ENCODE results near the gene TNFRSF1A.
A peak's percentile ranks its signal among the peaks of the same experiment; 100 is the strongest.
"Not testable (repeated sequence)": the region's sequence is repeated elsewhere in the genome, so short reads cannot be mapped to it uniquely, and the experiment has no call there.

The TNFRSF1A gene

DNA sequence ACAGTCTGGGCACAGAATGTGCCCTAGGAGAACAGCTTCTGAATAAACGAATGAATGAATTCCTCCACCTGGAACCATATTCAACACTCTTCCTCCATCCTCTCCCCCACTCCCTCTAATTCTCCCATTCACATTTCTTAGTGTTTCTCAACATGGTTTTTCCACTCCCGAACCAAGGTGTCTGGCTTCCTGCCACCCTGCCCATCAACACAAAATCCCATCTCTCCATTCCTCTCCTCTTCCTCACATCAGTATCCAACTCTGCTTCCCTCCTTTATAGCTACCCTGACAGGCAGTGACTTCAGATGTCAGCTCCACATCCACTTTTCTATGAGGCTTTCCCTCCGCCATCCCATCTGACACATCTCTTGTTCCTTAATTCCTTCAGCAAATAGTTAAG lies 2.9 kb downstream of the TNFRSF1A start:
- Histone ChIP-seq H3K36me3 (ENCODE audit: control insufficient read depth in 1 of 2, insufficient read depth in 2 of 2, low read length in 2 of 2) (peaks cover 9% of the 10 kb centered on the region in 2 experiments), H3K27ac (ENCODE audit: low read depth, low read length) (no peak overlapping the region), H2AFZ (ENCODE audit: insufficient read depth, low read length, poor library complexity) (no peak overlapping the region), H4K91ac (ENCODE audit: low read depth, low read length) (no peak overlapping the region), H3K9me3 (ENCODE audit: insufficient read depth, low read depth, low read length) (no peaks in the 10 kb centered on the region), H2BK120ac (ENCODE audit: insufficient read depth, low read length, poor library complexity) (no peak overlapping the region), H3K14ac (ENCODE audit: low read length) (no peak overlapping the region), H3K79me1 (ENCODE audit: low read length) (peaks cover 42% of the 10 kb centered on the region), H4K12ac (ENCODE audit: low read depth, low read length) (no peak overlapping the region), H2BK5ac (ENCODE audit: low read depth, low read length, poor library complexity) (no peak overlapping the region), H3K27me3 (ENCODE audit: insufficient read depth, low read length) (no peaks in the 10 kb centered on the region), H4K8ac (ENCODE audit: low read depth, low read length) (no peak overlapping the region), H3K4me2 (ENCODE audit: low read length) (no peak overlapping the region), H3K9ac (ENCODE audit: low read length) (no peak overlapping the region), H3K23ac (ENCODE audit: low read length) (no peak overlapping the region), H3K4me1 (ENCODE audit: control insufficient read depth in 1 of 2, insufficient read depth in 2 of 2, low read length in 2 of 2) (peaks cover 39 to 52% of the 10 kb centered on the region in 2 experiments), H2AK5ac (ENCODE audit: low read length) (no peak overlapping the region), H3K4me3 (ENCODE audit: low read depth, low read length) (no peak overlapping the region), H3K4ac (ENCODE audit: low read depth, low read length) (peak overlapping the region; percentile 42), H3K79me2 (ENCODE audit: control insufficient read depth, insufficient read depth, low read length, poor library complexity) (peaks cover 40% of the 10 kb centered on the region), H2BK12ac (ENCODE audit: low read length) (no peak overlapping the region), H3K18ac (ENCODE audit: low read length) (no peak overlapping the region)
- no peak for DNase-seq
- no CpG with 5 or more reads among the region's 3 CpGs for WGBS (ENCODE audit: extremely low coverage, insufficient coverage, insufficient read length)

DNA sequence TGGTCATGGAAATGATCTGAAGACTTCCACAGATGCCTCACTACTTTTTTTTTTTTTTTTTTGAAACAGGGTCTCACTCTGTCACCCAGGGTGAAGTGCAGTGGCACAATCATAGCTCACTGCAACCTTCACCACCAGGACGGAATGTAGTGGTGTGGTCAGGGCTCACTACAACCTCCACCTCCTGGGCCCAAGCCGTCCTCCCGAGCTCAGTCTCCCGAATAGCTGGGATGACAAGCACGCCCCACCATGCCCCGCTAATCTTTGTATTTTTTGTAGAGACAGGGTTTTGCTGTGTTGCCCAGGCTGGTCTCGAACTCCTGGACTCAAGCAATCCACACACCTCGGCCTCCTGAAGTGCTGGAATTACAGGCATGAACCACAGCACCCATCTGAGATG lies 3.3 kb downstream of the TNFRSF1A start:
- not testable (repeated sequence) for H3K27me3 ChIP-seq (ENCODE audit: insufficient read depth, low read length); H4K8ac ChIP-seq (ENCODE audit: low read depth, low read length); H4K12ac ChIP-seq (ENCODE audit: low read depth, low read length); H2BK12ac ChIP-seq (ENCODE audit: low read length); H3K9me3 ChIP-seq (ENCODE audit: insufficient read depth, low read depth, low read length); H3K4me3 ChIP-seq (ENCODE audit: low read depth, low read length); H2AFZ ChIP-seq (ENCODE audit: insufficient read depth, low read length, poor library complexity); H3K23ac ChIP-seq (ENCODE audit: low read length); H3K4ac ChIP-seq (ENCODE audit: low read depth, low read length); H4K91ac ChIP-seq (ENCODE audit: low read depth, low read length); H3K14ac ChIP-seq (ENCODE audit: low read length); H3K27ac ChIP-seq (ENCODE audit: low read depth, low read length); H3K18ac ChIP-seq (ENCODE audit: low read length); H2AK5ac ChIP-seq (ENCODE audit: low read length); H2BK120ac ChIP-seq (ENCODE audit: insufficient read depth, low read length, poor library complexity); H2BK5ac ChIP-seq (ENCODE audit: low read depth, low read length, poor library complexity); H3K9ac ChIP-seq (ENCODE audit: low read length); DNase-seq; H3K4me2 ChIP-seq (ENCODE audit: low read length)
- H3K79me2 ChIP-seq (ENCODE audit: control insufficient read depth, insufficient read depth, low read length, poor library complexity) = peaks cover 40% of the 10 kb centered on the region
- WGBS (ENCODE audit: extremely low coverage, insufficient coverage, insufficient read length) = no CpG with 5 or more reads among the region's 8 CpGs
- peaks cover 42% of the 10 kb centered on the region for H3K79me1 ChIP-seq (ENCODE audit: low read length)
- H3K36me3 ChIP-seq (ENCODE audit: control insufficient read depth in 1 of 2, insufficient read depth in 2 of 2, low read length in 2 of 2) = peaks cover 13% of the 10 kb centered on the region in 2 experiments
- H3K4me1 ChIP-seq (ENCODE audit: control insufficient read depth in 1 of 2, insufficient read depth in 2 of 2, low read length in 2 of 2) = peaks cover 39 to 52% of the 10 kb centered on the region in 2 experiments

DNA sequence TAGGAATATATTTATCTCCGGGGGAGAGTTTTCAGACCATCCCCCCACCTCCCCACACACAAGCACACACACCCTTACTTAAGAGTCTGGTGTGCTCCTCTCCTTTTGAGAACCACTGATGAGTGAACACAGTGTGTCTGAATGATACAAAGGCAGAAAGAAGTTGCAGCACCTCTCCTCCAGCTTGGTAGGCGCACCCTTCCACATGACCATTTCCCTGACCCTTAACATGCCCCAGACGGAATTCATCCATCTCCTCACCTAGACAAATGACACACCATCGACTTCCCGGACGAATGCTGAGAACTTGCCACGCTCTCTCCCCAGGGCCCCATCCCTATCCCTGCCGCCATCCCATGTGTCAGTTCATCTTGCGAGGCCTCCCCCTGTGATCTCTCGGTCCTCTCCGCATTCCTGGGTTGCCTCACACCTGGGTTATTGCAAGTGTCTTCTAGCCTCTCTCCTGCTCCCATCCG lies 3.9 kb downstream of the TNFRSF1A start:
- Histone ChIP-seq H3K79me1 (ENCODE audit: low read length) (peaks cover 42% of the 10 kb centered on the region), H4K12ac (ENCODE audit: low read depth, low read length) (peak overlapping the region; percentile 7), H4K91ac (ENCODE audit: low read depth, low read length) (no peak overlapping the region), H3K9me3 (ENCODE audit: insufficient read depth, low read depth, low read length) (no peaks in the 10 kb centered on the region), H2AK5ac (ENCODE audit: low read length) (no peak overlapping the region), H2BK5ac (ENCODE audit: low read depth, low read length, poor library complexity) (no peak overlapping the region), H2AFZ (ENCODE audit: insufficient read depth, low read length, poor library complexity) (no peak overlapping the region), H4K8ac (ENCODE audit: low read depth, low read length) (no peak overlapping the region), H3K4me1 (ENCODE audit: control insufficient read depth in 1 of 2, insufficient read depth in 2 of 2, low read length in 2 of 2) (peaks cover 39 to 52% of the 10 kb centered on the region in 2 experiments), H3K9ac (ENCODE audit: low read length) (no peak overlapping the region), H3K4me3 (ENCODE audit: low read depth, low read length) (no peak overlapping the region), H2BK120ac (ENCODE audit: insufficient read depth, low read length, poor library complexity) (no peak overlapping the region), H3K14ac (ENCODE audit: low read length) (no peak overlapping the region), H3K23ac (ENCODE audit: low read length) (no peak overlapping the region), H3K79me2 (ENCODE audit: control insufficient read depth, insufficient read depth, low read length, poor library complexity) (peaks cover 40% of the 10 kb centered on the region), H3K27ac (ENCODE audit: low read depth, low read length) (peak overlapping the region; percentile 5), H3K36me3 (ENCODE audit: control insufficient read depth in 1 of 2, insufficient read depth in 2 of 2, low read length in 2 of 2) (peaks cover 18% of the 10 kb centered on the region in 2 experiments), H3K18ac (ENCODE audit: low read length) (peak overlapping the region; percentile 14), H3K4me2 (ENCODE audit: low read length) (no peak overlapping the region), H3K27me3 (ENCODE audit: insufficient read depth, low read length) (no peaks in the 10 kb centered on the region), H3K4ac (ENCODE audit: low read depth, low read length) (peak overlapping the region; percentile 48), H2BK12ac (ENCODE audit: low read length) (no peak overlapping the region)
- DNase-seq = peak; percentile 37 to 62
- no CpG with 5 or more reads among the region's 12 CpGs for WGBS (ENCODE audit: extremely low coverage, insufficient coverage, insufficient read length)

DNA sequence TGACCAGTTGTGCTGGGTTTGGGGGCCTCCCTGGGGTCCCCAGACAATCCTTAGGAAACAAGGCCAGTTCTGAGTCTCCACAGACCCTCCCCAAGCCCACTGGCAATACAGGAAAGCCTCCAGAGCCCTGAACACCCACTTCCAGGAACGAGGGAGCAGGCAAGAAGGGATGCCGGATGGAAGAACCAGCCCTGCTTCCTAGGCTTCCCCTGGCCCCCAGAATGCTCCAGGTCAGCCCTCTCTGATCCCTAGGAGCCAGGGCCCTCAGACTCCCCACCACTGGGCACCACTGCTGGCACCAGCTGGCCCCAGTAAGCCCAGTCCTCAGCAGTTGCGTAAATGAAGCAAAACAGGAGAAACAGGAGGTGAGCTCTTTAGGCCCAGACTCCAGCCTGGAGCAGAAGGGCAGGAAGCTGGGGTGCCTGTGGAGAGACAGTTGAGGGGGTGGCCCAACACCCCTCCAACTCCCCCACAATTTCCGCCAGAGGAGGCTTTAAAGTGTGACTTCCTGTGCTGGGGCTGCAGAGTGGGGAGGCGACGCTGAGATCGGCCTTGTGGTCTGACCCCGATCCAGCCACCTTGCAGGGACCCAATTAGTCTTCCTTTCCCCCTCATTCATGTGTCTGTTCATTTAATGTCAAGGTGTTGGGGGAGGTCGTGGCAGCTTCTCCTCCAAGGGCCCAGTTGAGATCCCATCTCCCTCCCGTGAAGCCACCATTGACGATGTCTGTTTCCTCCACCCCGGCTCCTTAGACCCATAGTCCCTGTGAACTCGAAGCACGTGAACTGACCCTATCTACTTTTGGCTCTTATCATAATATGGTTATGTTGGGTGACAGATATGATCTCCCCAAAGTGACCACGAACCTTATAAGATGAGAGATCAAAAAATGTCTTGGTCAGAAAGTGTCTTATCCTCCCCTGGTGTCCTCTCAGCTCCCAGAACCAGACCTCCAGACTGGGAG lies 4.7 kb downstream of the TNFRSF1A start:
- peaks cover 34 to 47% of the 10 kb centered on the region in 2 experiments for H3K4me1 ChIP-seq (ENCODE audit: control insufficient read depth in 1 of 2, insufficient read depth in 2 of 2, low read length in 2 of 2)
- H2BK120ac ChIP-seq (ENCODE audit: insufficient read depth, low read length, poor library complexity) = peak overlapping the region; percentile 86
- peak overlapping the region; percentile 95 for H2AK5ac ChIP-seq (ENCODE audit: low read length)
- H3K4ac ChIP-seq (ENCODE audit: low read depth, low read length) = peak overlapping the region; percentile 35
- H2BK5ac ChIP-seq (ENCODE audit: low read depth, low read length, poor library complexity) = peak overlapping the region; percentile 86
- no CpG with 5 or more reads among the region's 15 CpGs for WGBS (ENCODE audit: extremely low coverage, insufficient coverage, insufficient read length)
- no peaks in the 10 kb centered on the region for H3K27me3 ChIP-seq (ENCODE audit: insufficient read depth, low read length)
- peak overlapping the region; percentile 46 for H3K14ac ChIP-seq (ENCODE audit: low read length)
- H3K9me3 ChIP-seq (ENCODE audit: insufficient read depth, low read depth, low read length) = no peaks in the 10 kb centered on the region
- H3K36me3 ChIP-seq (ENCODE audit: control insufficient read depth in 1 of 2, insufficient read depth in 2 of 2, low read length in 2 of 2) = peaks cover 23 to 26% of the 10 kb centered on the region in 2 experiments
- H3K18ac ChIP-seq (ENCODE audit: low read length) = peak overlapping the region; percentile 65
- peaks cover 39% of the 10 kb centered on the region for H3K79me1 ChIP-seq (ENCODE audit: low read length)
- DNase-seq = peak in 1 of 2 donors; percentile 48
- peaks cover 40% of the 10 kb centered on the region for H3K79me2 ChIP-seq (ENCODE audit: control insufficient read depth, insufficient read depth, low read length, poor library complexity)
- peak overlapping the region; percentile 15 for H4K12ac ChIP-seq (ENCODE audit: low read depth, low read length)
- no peak overlapping the region for H3K23ac ChIP-seq (ENCODE audit: low read length)
- peak overlapping the region; percentile 83 for H4K8ac ChIP-seq (ENCODE audit: low read depth, low read length)
- H3K27ac ChIP-seq (ENCODE audit: low read depth, low read length) = peak overlapping the region; percentile 93
- H3K9ac ChIP-seq (ENCODE audit: low read length) = peak overlapping the region; percentile 67
- peak overlapping the region; percentile 88 for H4K91ac ChIP-seq (ENCODE audit: low read depth, low read length)
- peak overlapping the region; percentile 9 for H2AFZ ChIP-seq (ENCODE audit: insufficient read depth, low read length, poor library complexity)
- H3K4me2 ChIP-seq (ENCODE audit: low read length) = peak overlapping the region; percentile 58
- peak overlapping the region; percentile 88 for H2BK12ac ChIP-seq (ENCODE audit: low read length)
- no peak overlapping the region for H3K4me3 ChIP-seq (ENCODE audit: low read depth, low read length)
